Esophagus muscularis mucosa (tissue), 3 donors: ENCODE results near the gene APEX1.
"Not testable (repeated sequence)": the region's sequence is repeated elsewhere in the genome, so short reads cannot be mapped to it uniquely, and the experiment has no call there.

ENCODE experiments used
- CTCF ChIP-seq, 3 experiments: fragments of 200-600 bp in 2 of 3; fragments of 450-650 bp in 1 of 3; sonication (generic) in 2 of 3; IDR thresholded peaks; one replicate each; pipeline ENCODE4 v1.5.1; 2017 to 2019; ENCODE audit warnings: antibody characterized with exemption in 3 of 3, mild to moderate bottlenecking in 2 of 3, moderate library complexity in 1 of 3
- POLR2A ChIP-seq: fragments of 450-650 bp; IDR thresholded peaks from one replicate; pipeline ENCODE4 v1.6.1; 2017; ENCODE audit warnings: antibody characterized with exemption, moderate library complexity, mild to moderate bottlenecking, low read depth

- not testable (repeated sequence) for TF ChIP-seq CTCF (IDR thresholded peaks at IDR 0.05); POLR2A
Measured at GRCh38 chr14:20506276-20506675, 51.2 kb downstream of the APEX1 start.
